Thyroid gland (tissue), 4 donors: ENCODE measurements around the gene ASIC4.

Experiments used
- CTCF ChIP-seq, 6 experiments: fragments of 200-600 bp in 3 of 6; fragments of 450-650 bp in 3 of 6; sonication (generic) in 3 of 6; IDR thresholded peaks; one replicate each; pipeline ENCODE4 v1.5.1; 2016 to 2019; ENCODE audit warnings: antibody characterized with exemption in 6 of 6, mild to moderate bottlenecking in 2 of 6, inconsistent platforms in 1 of 6, moderate library complexity in 1 of 6
- POLR2A ChIP-seq, 2 donors: fragments of 450-650 bp; IDR thresholded peaks; one replicate each; pipeline ENCODE4 v1.6.1; 2017; ENCODE audit warnings: antibody characterized with exemption in 2 of 2, mild to moderate bottlenecking in 2 of 2, moderate library complexity in 1 of 2

- no peak for TF ChIP-seq POLR2A (IDR thresholded peaks at IDR 0.05)
- TF ChIP-seq CTCF (IDR thresholded peaks at IDR 0.05), result no peak
Measured at GRCh38 chr2:219567131-219567530, 52.8 kb downstream of the ASIC4 start.
